Natural killer cell (primary cell): ENCODE data around the gene SMIM32. TPM values are rescaled to one million over a fixed set of nuclear protein-coding genes. Genes with fewer than 3 reads are reported as not detected.

Source experiments
- ATAC-seq, 3 donors: fragments of 150-1000 bp in 2 of 3; fragments of 200-7000 bp in 1 of 3; cut with Tn5 transposase; 1 replicate in 1 of 3; 2 replicates in 2 of 3; pipeline ENCODE4 v1.10.0; 2021; ENCODE audit warnings: mild to moderate bottlenecking in 2 of 3, moderate library complexity in 2 of 3
- DNase-seq, 2 donors: peaks; one replicate each; pipeline versions ENCODE4 v3.0.0 to v3.0.0-alpha.2; 2013 to 2021; ENCODE audit warnings: mixed read lengths in 1 of 2
- H3K27ac ChIP-seq: one replicate; pipeline ENCODE4 v1.5.1; 2013; ENCODE audit warnings: mild to moderate bottlenecking, low read length
- H3K27me3 ChIP-seq: one replicate; pipeline ENCODE4 v1.6.1; 2013; ENCODE audit warnings: low read length; ENCODE audit not compliant: control insufficient read depth, insufficient read depth
- H3K36me3 ChIP-seq: one replicate; pipeline ENCODE4 v1.6.1; 2013; ENCODE audit warnings: low read length; ENCODE audit not compliant: control insufficient read depth, insufficient read depth
- H3K4me1 ChIP-seq: one replicate; pipeline ENCODE4 v1.6.1; 2013; ENCODE audit warnings: low read length; ENCODE audit not compliant: control insufficient read depth, insufficient read depth
- H3K4me3 ChIP-seq: one replicate; pipeline ENCODE4 v1.5.1; 2013; ENCODE audit warnings: low read length
- H3K9me3 ChIP-seq: one replicate; pipeline ENCODE4 v1.6.1; 2013; ENCODE audit warnings: low read length; ENCODE audit not compliant: control insufficient read depth, insufficient read depth
- H3K27ac Mint-ChIP-seq, 2 donors: one replicate each; pipeline ENCODE4 v1.8.0; 2022; ENCODE audit warnings: mild to moderate bottlenecking in 2 of 2, mixed read lengths in 2 of 2, moderate library complexity in 1 of 2
- H3K27me3 Mint-ChIP-seq, 2 donors: one replicate each; pipeline ENCODE4 v1.8.0; 2022; ENCODE audit warnings: low read depth in 2 of 2, mixed read lengths in 2 of 2
- H3K36me3 Mint-ChIP-seq: one replicate; pipeline ENCODE4 v1.8.0; 2022; ENCODE audit warnings: mixed read lengths
- H3K4me1 Mint-ChIP-seq, 2 donors: one replicate each; pipeline ENCODE4 v1.8.0; 2022; ENCODE audit warnings: mixed read lengths in 2 of 2
- H3K4me3 Mint-ChIP-seq: one replicate; pipeline ENCODE4 v1.8.0; 2022; ENCODE audit warnings: mild to moderate bottlenecking, moderate library complexity, mixed read lengths
- H3K9me3 Mint-ChIP-seq, 2 donors: one replicate each; pipeline ENCODE4 v1.8.0; 2022; ENCODE audit warnings: mixed read lengths in 2 of 2
- WGBS: methylation state at CpG from one replicate; pipeline ENCODE4 v1.1.7; 2013; ENCODE audit warnings: missing lambda C conversion rate; ENCODE audit not compliant: insufficient coverage; 5-methylcytosine and 5-hydroxymethylcytosine counted together
- intact Hi-C: fragments of 100-400 bp; cut with micrococcal nuclease; formaldehyde crosslinking; loops from one replicate; pipeline ENCODE4 v1.14.2; 2022
- total RNA-seq, 4 donors: library from RNA; stranded (reverse); fragments of 120-200 nt in 1 of 4; gene quantifications; one replicate each; pipeline versions ENCODE4 v1.2.3 to v1.2.4, GENCODE V29; 2013 to 2022
- TF ChIP-seq, protein P1 (sequence below): fragments of 200-600 bp; IDR thresholded peaks from one replicate; pipeline ENCODE4 v1.8.0; 2022; ENCODE audit warnings: antibody characterized with exemption

SMIM32 gene
- total RNA-seq, 3 donors from 2014 or later (not counting 1 experiment from before 2014, with no cell fraction given), result not detected

- 85% methylated on average over 4 of the region's 4 CpGs for WGBS
- H3K27ac Mint-ChIP-seq, result no peak overlapping the region
- Histone ChIP-seq H3K4me1 (no peaks in the 10 kb centered on the region), H3K27ac (no peak overlapping the region), H3K4me3 (no peak overlapping the region), H3K9me3 (peaks cover 8% of the 10 kb centered on the region), H3K36me3 (no peaks in the 10 kb centered on the region), H3K27me3 (no peaks in the 10 kb centered on the region)
- DNase-seq (no peak), ATAC-seq (no peak)
- no peaks in the 10 kb centered on the region for H3K4me1 Mint-ChIP-seq
- peaks cover 0 to 3% of the 10 kb centered on the region in 2 donors for H3K9me3 Mint-ChIP-seq
- intact Hi-C loops, result no loop called here
- no peak overlapping the region for H3K4me3 Mint-ChIP-seq
- no peaks in the 10 kb centered on the region for H3K27me3 Mint-ChIP-seq
- TF ChIP-seq, protein P1, sequence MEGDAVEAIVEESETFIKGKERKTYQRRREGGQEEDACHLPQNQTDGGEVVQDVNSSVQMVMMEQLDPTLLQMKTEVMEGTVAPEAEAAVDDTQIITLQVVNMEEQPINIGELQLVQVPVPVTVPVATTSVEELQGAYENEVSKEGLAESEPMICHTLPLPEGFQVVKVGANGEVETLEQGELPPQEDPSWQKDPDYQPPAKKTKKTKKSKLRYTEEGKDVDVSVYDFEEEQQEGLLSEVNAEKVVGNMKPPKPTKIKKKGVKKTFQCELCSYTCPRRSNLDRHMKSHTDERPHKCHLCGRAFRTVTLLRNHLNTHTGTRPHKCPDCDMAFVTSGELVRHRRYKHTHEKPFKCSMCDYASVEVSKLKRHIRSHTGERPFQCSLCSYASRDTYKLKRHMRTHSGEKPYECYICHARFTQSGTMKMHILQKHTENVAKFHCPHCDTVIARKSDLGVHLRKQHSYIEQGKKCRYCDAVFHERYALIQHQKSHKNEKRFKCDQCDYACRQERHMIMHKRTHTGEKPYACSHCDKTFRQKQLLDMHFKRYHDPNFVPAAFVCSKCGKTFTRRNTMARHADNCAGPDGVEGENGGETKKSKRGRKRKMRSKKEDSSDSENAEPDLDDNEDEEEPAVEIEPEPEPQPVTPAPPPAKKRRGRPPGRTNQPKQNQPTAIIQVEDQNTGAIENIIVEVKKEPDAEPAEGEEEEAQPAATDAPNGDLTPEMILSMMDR, result no peak
- H3K36me3 Mint-ChIP-seq, result no peaks in the 10 kb centered on the region
These were observed 22.9 kb upstream of the SMIM32 start for GRCh38 chr5:136215812-136216211.

DNA sequence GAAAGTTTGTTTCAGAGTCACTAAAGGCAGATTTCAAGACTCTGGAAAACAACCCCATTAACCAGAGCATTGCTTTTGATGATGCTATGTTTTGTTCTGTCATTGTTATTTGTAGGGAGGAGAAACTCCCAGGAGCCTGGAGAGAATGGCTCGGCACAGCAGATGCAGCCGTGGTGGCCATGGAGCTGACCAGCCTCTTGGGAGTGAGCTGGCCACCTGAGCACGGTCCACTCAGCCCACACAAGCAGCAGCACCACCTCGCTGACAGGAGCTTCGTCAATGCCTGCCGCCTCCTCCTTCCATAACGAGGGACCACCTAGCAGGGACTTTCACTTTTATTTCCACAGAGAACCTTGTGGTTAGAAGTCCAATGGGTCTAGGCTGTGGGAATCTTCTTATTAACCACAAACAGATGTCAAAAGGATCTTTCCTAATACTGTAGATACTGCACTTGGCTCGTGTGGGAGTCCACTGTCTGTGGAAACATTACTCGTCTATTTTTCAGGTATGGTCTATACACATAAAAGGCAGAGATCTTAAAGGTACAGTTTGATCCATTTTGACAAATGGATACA lies 21.0 kb upstream of the SMIM32 start:
- intact Hi-C loops, result loop anchor here (5.0 kb wide), 1 partner anchor 267 kb away; no protein-coding TSS in a partner anchor

DNA sequence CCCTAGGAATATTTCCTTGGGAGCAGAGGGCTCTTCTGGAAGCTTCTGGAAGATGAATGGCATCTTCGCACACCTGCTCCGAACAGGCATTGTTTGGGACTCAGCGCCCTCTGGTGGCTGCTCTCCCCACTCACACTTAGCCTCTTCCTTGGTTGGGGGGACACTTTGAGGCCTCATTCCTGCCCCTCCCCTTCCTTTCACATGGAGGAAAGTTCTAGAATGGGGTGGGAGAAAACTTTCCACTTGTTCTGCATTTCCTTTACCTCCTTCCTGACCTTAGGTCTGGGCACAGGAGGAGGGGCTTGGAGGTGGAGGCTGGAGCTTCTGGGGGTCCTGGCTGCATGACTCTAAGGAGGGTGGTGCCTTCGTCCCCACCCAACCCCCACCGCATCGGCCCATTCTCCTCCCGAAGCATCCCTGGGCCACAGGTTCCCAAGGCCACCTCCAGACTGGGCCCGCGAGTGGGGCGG lies 19.3 kb upstream of the SMIM32 start:
- WGBS, result 49% methylated on average over 7 of the region's 10 CpGs

More for the DNA sequence above, 21.0 kb upstream of the SMIM32 start:
- Mint-ChIP-seq H3K4me3 (no peak overlapping the region), H3K27me3 (peaks cover 4 to 6% of the 10 kb centered on the region in 2 donors), H3K4me1 (no peaks in the 10 kb centered on the region), H3K9me3 (no peaks in the 10 kb centered on the region), H3K36me3 (no peaks in the 10 kb centered on the region), H3K27ac (no peak overlapping the region)
- H3K9me3 ChIP-seq, result no peaks in the 10 kb centered on the region
- H3K36me3 ChIP-seq, result no peaks in the 10 kb centered on the region
- TF ChIP-seq, protein P1, result no peak
- no peaks in the 10 kb centered on the region for H3K4me1 ChIP-seq
- DNase-seq (no peak), ATAC-seq (no peak)
- no peak overlapping the region for H3K4me3 ChIP-seq
- H3K27me3 ChIP-seq, result no peaks in the 10 kb centered on the region
- no peak overlapping the region for H3K27ac ChIP-seq
- 70% methylated on average over 9 of the region's 9 CpGs for WGBS

More for the DNA sequence above, 19.3 kb upstream of the SMIM32 start:
- H3K36me3 ChIP-seq, result no peaks in the 10 kb centered on the region
- intact Hi-C loops, result loop anchor here (1.0 to 5.0 kb wide), 2 partner anchors 265 to 325 kb away; no protein-coding TSS in a partner anchor
- ATAC-seq, result peak in 1 of 3 donors; percentile 58
- H3K9me3 ChIP-seq, result no peaks in the 10 kb centered on the region
- TF ChIP-seq, protein P1, result peak; percentile 85
- H3K27ac Mint-ChIP-seq, result no peak overlapping the region
- H3K4me1 Mint-ChIP-seq, result no peaks in the 10 kb centered on the region
- no peak overlapping the region for H3K27ac ChIP-seq
- no peak overlapping the region for H3K4me3 ChIP-seq
- H3K27me3 Mint-ChIP-seq, result peaks cover 4 to 6% of the 10 kb centered on the region in 2 donors
- H3K27me3 ChIP-seq, result no peaks in the 10 kb centered on the region
- H3K4me3 Mint-ChIP-seq, result no peak overlapping the region
- no peaks in the 10 kb centered on the region for H3K9me3 Mint-ChIP-seq
- H3K36me3 Mint-ChIP-seq, result no peaks in the 10 kb centered on the region
- peak; percentile 38 to 65 for DNase-seq
- no peaks in the 10 kb centered on the region for H3K4me1 ChIP-seq
